GM12875 (cell line): ENCODE data around the gene CHPF.
A peak's percentile ranks its signal among the peaks of the same experiment; 100 is the strongest.

Experiments used
- H3K4me3 ChIP-seq: one replicate; pipeline ENCODE4 v1.5.1; 2011; ENCODE audit warnings: low read depth, low read length, control low read depth
- CTCF ChIP-seq: IDR thresholded peaks from 2 replicates; pipeline ENCODE4 v1.5.1; 2011; ENCODE audit warnings: low read depth, mild to moderate bottlenecking, control low read depth, inconsistent platforms, low read length, moderate library complexity, borderline replicate concordance; ENCODE audit not compliant: insufficient read depth

The CHPF gene

DNA sequence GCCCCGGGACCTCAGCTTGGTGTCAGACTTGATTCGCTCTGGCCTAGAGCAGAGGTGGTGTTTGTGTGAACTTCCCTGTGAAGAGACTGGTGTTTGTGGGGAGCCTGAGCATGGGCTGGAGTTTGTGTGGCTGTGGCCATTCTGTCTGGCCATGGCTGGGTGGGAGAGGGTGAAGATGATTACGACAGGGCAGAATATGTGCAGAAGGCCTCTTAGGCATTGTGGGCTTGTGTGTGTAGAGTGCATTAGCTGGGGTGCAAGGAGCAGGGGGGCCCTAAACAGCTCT, 17.2 kb upstream of the CHPF start:
- H3K4me3 ChIP-seq = no peak overlapping the region
- TF ChIP-seq CTCF = no peak

DNA sequence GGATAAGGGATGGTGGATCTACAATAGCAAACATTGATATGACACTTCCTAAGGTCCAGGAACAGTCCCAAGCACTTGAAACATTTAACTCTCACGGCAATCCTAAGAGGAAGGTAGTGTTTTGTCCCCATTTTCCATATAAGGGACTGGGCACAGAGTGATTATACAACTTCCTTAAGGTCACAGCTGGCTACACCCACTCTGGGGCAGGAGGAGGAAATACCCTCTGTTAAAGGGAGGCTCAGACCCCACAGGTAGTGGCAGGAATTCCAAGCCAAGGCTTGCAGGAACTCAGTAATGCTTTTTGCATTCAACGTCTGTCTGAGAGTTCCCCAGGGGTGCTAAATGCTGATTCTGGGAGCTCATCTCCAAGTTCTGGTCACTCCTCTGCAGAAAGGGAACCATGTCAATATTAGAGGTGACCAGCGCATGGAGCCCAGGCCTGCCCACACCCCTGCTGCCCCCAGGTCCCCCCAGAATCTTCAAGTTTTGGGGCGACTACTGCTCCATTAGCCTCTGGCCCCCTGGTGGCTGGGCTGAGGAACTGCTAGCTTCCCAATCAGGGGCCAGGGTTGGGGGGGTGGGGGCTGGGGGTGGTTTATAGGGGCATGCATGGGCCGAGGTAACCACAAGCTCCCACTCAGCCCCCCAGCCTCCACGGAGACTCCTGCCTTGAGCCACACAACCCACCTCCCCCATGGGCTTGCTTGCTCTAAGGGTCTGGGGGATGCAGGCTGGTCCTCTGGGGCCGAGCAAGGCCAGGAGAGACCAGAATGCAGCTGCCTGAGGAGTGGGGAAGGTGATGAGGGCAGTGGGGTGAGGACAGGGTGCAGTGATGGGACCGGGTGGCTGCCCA, 16.7 kb upstream of the CHPF start:
- TF ChIP-seq CTCF = peak; percentile 82
- no peak overlapping the region for H3K4me3 ChIP-seq

DNA sequence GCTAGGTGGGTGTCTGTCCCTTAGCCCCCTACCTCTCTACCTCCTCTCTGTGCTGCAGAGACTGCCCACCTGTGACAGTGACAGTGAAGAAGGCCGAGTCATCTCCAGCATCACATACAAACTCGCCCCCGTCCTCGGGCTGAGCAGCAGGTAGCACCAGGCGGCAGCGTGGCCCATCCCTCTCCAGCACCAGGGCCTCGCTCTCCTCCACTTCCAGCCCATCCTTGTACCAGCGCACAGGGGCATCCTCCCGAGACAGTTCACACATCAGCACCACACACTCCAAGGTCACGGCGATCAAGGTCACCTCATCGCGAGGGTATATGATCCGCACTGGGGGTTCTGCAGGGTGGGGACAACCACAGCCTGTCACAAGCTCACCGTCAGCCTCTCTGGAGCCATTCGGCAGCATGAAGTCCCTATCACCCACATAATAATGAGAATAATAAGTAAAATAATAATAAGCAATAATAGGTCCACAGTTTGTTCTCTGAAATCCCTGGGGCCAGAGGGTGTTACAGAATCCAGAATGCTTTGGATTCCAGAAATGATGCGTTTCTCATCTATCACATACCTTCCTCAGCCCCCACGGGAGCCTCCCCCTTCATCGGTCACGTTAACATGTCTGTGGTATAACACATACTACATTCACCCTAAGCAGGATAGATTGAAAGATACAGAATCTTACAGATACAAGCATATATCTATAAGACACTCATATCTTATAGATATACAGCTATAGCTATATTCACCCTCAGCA, 15.7 kb upstream of the CHPF start:
- no peak for TF ChIP-seq CTCF
- no peak overlapping the region for H3K4me3 ChIP-seq

- no peak overlapping the region for H3K4me3 ChIP-seq
- no peak for TF ChIP-seq CTCF
These were observed 14.5 kb upstream of the CHPF start for GRCh38 chr2:219557791-219558785.

DNA sequence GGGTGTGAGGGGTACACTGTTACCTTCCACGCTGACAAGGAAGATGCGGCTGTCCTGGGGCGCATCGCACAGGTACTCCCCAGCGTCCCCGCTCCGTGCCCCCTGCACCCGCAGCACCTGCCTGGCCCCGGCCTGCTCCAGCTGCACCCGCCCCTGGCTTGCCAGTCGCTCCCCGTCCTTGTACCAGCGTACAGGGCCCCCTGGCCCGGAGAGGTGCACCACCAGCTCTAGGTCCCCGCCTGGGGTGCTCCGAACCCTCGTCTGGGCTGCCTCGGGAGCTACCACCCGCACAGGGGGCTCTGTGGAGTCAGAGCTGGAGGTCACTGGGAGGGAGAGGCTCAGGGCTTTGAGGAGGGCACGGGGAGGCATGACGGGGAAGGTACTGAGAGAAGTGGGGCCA, 13.7 kb upstream of the CHPF start:
- no peak for TF ChIP-seq CTCF

GRCh38 chr2:219556413-219556812, 12.8 kb upstream of the CHPF start:
- no peak overlapping the region for H3K4me3 ChIP-seq
- TF ChIP-seq CTCF = no peak

More for the DNA sequence above, 13.7 kb upstream of the CHPF start:
- no peak overlapping the region for H3K4me3 ChIP-seq
